Measurements from ENCODE around the gene EEFSEC.

GRCh38 chr3:128239304-128239703 lies 86.0 kb downstream of the EEFSEC start:
- no peak for TF ChIP-seq CTCF (IDR thresholded peaks at IDR 0.05)
- TF ChIP-seq POLR2A (IDR thresholded peaks at IDR 0.05): no peak
- no peak for TF ChIP-seq POLR2AphosphoS5 (IDR thresholded peaks at IDR 0.05)

Measured in breast epithelium (tissue), 3 donors.